Stimulated activated CD8-positive, alpha-beta memory T cell treated with anti-CD3 and anti-CD28 coated beads, Interleukin-15, amount 100 ng/mL, for 1 hour (primary cell): Measurements from ENCODE around the gene PAK1.
"Not testable (repeated sequence)": the region's sequence is repeated elsewhere in the genome, so short reads cannot be mapped to it uniquely, and the experiment has no call there.

Experiments
- DNase-seq: peaks from one replicate; pipeline ENCODE4 v3.0.0-alpha.2; 2020; ENCODE audit warnings: low read depth

The PAK1 gene

DNA sequence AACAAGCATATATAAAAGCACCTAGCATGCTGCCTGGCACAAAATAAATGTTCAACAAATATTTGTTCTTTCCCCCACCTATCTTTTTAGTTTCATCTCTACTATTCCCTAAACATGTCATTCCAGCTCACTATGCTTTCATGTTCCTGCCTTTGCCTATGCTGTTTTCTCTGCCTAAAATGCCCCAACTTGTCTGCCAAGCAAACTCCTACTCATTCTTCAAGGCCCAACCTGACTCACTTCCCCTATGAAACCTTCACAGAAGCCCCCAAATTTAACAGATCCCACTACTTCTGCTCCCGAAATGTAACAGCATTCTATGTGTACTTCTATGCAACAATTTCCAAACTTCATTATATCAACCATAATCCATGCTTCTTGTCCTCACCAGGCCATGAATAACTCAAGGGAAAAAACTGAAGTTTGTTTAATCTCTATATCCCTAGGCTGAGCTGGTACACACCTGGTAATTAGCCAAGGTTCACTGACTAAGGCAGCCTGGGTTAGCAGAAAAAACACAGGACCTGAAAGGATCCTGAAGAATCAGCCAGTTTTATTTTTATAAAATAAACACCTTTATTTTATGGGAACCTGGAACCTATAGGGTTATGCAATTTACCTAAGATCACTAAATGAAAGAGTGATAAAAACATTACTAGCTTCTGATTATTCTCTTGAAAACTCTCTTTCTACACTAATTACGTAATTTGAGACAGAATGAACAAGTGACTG lies 72.2 kb downstream of the PAK1 start:
- no peak for DNase-seq

DNA sequence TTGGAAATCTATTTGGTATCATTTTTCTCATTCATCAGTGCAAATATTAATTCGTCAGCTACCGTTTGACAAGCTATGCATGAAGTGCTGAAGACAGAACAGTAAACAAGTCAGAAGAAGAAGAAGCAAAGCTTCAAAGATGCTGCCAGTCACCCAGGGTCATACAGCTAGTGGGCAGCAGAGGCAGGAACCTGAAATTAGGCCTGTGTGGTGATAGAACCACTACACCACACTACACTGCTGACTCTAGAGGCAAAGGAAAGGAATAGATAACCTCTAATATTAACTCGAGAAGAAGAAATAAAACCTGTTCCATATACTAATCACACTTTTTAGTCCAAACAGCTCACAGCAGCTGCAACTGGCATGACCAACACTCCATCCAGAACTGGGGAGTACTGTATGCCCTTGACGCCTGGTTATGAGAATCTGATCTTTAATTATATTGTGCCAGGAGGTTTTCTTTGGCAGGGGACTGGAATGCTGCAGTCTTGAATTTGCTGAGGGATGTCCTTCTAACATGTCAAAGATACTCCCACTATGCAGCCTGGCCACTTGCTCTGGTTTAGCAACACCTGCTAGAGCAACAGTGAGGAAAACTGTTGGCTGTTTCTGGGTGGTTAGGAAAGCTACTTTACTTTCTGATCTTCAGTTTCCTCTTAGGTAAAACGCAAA lies 73.0 kb downstream of the PAK1 start:
- DNase-seq = no peak

DNA sequence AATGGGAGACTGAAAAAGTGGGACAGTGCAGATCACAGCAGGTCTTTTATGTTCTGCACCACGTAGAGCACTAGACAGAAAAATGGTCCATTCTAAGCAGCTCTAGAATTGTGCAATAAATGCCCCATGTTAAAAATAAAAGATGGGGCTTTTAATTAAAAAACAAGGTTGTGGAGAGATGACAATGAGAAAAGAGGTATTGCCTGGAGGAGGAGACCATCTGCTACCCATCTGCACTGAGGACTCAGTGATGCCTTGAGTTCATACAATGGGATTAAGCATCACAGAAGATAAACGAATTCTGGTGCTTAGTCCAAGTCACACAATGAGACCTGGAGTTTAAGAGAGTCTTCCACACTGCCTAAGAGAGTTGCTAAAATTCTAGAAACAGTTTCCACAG lies 73.6 kb downstream of the PAK1 start:
- no peak for DNase-seq

DNA sequence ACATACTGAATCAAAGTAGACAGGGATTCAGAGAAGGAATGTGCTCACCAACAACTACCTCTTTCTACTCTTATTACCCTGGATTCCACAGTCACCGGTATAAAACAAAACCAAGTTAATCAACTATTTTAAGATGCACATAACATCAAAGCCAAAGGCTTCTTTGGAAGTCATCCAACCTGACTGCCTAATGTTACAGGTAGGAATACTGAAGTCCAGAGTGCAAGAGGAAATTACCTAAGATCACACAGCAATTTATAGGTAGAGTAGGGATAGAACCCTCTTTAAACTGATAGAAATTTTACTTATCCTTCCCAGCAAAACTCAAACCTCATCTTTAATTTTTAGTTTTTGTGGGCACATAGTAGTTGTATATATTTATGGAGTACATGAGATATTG lies 76.3 kb downstream of the PAK1 start:
- DNase-seq = no peak

DNA sequence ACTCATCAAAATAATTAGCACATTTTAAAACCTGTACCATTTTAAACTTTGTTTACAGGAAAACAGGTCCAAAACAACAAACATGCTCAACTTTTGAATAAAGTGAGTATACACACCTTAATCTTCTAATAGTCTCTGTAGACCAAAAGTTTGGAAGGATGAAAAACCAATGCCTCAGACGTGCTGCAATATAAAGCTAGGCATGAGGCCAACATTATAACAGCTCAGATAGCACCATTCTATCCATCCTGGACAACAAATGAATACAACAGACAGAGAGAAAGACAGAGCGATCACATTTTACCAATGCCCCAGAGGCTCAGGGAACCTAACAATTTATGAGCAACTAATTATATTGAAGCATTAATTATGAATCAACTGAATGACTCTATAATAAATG lies 77.0 kb downstream of the PAK1 start:
- no peak for DNase-seq

DNA sequence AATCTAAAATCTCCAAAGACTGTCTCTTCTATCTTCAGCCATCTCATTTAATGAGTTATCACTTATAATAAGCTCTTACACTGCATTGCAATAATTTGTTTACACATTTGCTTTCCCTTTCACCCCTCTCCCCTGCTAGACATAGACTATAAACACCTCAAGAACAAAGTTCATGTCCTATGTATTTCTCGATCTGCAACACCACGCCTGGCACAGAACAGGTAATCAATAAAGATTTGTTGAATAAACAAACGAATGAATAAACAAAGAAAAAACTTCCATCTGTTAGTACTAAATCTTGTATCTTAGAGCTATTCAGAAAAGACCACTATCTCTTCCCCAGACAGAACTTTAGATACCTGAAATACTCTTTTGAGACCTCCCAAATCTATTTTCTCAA lies 77.6 kb downstream of the PAK1 start:
- no peak for DNase-seq

DNA sequence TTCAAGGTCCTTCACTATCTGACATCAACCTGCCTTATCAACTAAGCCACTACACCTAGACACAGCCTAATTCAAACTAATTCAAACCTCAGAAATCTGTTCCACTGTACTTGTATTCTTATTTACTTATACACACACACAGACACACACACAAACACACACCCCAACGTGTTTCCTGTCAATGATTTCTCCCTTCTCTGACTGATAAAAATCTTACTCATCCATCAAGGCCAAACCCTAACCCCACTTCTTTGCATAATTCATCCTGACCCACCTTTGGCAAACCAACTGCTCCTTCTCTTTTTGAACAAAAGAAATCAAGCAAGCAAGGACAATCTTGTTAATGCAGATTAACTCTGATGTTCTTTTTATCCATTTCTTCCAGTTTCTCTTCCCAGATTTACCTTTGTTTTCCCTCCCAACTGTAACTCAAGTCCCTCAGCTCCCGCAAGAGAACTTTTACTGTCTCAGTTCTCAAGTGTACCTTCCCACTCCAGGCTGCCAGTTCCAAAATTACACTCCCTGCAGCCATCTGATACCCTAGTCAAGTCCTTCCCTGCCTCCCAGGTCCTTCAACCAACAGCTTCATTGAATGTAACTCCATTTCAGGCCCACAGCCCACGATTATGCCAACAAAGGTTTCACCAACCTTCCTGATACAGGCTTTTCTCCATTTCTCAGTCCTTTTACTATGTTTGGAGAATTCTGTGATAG lies 78.3 kb downstream of the PAK1 start:
- no peak for DNase-seq

DNA sequence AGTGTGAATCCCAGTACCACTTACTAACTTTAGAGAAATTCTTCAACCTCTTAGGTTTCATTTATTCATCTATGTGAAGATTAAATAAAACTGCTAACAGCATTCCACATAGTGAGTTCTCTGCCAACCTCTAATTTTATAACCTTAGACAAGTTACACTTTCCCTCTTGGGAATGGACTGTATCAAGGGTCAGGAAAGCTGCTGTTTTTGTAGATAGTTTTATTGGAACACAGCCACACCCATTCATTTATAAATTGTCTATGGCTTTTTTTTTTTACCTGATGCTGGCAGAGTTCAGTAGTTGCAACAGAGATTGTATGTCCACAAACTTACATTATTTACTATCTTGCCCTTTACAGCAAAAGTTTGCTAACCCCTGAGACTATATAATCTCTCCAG lies 81.1 kb downstream of the PAK1 start:
- DNase-seq = no peak

DNA sequence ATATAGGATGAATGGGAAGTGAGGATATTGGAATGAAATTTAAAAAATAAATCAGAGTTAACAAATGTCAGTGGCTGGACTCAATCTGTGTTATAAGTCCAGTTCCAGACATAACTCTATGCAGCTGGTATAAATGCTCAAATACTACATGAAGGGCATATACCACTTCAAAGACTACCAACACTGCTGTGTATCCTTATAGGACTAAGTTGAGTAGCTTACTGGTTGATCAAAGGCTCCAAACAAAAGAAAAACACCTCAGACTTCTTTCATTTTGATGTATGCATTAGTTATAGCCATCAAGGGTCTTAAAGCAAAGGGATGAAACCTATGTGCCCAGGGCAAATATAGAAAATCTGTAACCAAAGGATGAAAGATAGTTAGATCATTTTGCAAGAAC lies 86.2 kb downstream of the PAK1 start:
- DNase-seq = no peak

DNA sequence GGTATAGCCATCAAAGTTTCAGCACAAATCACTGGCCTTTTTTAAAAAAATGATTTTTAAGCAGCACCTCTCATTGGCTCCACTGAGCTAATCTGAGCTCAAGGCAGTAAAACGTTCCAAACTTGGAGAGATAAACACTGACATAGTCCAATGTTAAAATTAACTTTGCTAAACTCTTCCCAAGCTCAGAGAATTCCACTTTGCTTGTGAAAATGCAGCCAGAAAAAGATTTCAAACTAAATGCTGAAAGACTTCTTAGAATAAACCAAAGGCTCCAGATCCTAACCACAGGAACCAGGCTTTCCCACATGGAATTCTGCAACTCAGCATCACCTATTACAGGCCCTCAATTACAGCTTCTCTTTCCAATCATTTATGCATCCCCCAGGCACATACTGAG lies 87.7 kb downstream of the PAK1 start:
- DNase-seq = no peak

DNA sequence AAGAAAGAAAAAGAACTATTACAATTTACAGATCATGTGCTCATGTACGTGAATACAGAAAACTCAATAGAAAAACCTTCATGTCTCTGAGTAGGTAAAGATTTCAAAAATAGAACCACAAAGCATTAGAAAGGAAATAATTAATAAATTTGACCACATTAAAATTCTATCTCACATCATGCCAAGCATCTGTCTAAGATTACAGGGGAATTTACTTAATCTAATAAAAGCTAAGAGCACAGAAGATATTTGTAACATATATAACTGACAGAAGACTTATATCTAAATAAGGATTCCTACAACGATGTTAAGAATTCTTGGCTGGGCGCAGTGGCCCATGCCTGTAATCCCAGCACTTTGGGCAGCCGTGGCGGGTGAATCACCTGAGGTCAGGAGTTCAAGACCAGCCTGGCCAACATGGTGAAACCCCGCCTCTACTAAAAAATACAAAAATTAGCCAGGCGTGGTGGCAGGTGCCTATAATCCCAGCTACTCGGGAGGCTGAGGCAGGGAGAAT lies 88.6 kb downstream of the PAK1 start:
- DNase-seq = not testable (repeated sequence)

DNA sequence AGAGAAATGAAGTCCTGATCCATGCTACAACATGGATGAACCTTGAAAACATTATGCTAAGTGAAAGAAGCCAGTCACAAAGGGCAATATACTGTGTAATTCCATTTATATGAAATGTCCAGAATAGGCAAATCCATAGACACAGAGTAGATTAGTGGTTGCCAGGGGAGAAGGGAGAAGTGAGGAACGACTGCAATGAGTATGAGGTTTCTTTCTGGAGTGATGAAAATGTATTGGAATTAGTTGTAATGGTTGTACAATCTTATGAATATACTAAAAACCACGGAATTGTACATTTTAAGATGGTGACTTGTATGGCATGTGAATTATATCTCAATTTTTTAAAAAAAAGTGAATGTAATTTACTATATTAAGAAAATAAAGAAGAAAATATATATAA lies 89.3 kb downstream of the PAK1 start:
- no peak for DNase-seq

DNA sequence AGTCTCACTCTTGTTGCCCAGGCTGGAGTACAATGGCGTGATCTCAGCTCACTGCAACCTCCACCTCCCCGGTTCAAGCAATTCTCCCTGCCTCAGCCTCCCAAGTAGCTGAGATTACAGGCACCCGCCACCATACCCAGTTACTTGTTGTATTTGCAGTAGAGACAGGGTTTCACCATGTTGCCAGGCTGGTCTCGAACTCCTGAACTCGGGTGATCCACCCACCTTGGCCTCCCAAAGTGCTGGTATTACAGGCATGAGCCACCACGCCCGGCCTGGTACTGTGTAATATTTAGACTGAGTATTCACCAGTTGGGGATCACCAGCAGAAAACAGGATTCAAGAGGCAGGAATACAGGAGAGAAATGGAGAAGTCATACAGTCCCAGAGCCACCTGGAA lies 90.5 kb downstream of the PAK1 start:
- DNase-seq = not testable (repeated sequence)

DNA sequence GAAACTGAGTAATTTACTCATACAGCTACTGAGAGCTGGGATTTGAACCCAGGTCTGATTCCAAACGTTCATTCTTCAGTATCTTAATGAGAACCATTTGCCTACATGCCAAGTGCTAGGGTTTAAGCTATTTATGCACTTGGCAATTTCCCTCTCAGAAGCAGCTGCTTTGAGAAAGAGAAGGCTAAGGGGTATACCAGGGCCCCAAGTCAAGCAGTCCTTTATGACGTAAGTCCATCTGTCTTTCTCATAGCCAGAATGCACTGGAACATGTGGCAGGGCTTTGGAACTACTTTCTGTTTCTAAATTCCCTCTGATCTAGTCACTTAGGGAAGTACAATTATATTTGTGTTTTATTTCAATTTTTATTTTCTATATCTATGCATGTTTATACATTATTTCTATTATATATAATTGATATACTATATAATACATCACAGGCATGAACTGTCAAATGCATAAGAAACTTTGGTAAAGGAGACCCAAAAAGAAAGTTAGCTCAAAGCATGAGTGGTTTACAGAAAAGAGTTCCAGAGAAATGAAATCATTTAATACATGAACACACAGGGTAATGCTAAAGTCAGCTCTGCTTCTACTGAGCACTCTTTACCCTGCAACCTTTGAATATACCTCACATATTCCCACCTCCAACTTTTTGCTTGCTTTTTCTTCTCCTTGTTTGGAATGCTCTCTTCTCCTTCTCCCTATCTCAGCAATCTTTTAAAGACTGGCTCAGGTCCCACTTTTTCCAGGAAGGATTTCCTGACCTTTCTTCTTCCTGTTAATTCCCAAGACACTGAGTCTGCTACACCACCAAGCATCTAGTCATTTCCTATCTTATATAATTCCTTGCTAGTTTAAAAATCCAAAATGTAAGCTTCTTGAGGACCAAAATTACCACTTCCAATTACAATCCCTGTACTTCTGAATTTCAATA lies 91.9 kb downstream of the PAK1 start:
- no peak for DNase-seq

DNA sequence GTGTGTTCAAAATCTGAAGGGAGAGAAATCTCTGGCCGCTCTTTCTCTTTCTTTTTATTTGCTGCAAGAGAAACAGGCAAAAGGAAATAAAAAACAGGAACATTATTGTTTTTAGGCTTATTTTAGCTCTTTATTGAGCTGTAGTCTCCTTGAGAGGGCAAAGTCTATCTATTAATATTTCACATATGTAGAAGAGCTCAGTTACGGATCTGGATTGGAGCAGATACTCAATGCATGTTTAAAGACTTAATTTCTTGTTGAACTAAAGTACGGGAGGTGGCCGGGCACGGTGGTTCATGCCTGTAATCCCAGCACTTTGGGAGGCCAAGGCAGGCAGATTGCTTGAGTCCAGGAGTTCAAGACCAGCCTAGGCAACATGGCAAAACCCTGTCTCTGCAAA lies 94.0 kb downstream of the PAK1 start:
- DNase-seq = no peak

DNA sequence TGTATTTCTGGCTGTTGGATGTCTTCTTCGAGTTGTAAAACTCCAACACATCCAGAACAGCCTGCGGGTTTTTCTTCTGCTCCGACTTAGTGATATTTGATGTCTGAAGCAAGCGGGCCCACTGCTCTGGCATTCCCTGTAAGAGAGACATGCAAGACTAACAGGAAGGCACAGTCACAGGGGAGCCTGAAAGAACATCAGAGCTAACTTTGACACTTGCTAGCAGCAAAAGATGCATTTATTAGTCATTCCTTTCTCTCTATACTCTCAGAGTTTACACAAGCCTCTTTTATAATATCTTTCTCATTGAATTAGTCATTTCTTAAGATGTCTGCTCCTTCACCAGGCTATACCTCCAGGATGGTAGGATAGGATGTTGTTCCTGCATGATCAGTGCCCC lies 94.6 kb downstream of the PAK1 start:
- DNase-seq = no peak

DNA sequence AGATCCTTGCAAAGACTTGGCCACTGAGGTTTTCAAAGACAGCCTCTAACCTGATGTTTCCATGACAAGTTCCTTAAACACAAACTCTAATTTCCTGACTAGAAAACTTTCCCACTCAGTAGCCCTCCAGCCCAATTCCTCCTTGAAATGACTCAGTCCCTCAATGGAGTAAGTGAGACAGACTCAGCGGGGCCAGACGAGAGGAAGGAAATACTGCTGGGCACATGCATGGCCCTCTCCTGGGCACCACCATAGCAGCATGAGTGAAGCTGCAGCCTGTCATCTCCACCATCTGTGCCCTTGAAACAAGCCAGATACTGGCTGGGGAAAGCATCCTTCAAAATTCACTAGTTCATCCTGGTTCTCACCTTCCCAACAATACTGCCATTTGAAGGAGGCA lies 96.2 kb downstream of the PAK1 start:
- DNase-seq = no peak

DNA sequence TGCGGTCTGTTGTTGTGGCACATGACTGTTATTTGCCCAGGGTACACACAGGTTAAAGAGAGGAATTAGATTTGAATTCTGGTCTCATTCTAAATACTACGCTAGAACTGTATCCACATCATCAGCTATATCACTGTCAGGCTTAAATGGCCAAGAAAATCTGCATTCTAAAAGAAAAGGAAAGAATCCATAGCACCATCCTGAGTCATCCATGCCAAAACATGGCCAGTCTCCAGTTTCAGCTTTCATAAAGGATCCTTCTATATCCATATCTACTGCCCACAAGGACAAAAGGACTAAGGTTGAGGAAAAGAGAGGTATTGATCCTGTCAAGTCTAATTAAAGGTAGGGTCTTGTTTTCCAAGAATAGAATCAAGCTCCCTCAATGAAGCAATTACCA lies 98.8 kb downstream of the PAK1 start:
- DNase-seq = no peak

DNA sequence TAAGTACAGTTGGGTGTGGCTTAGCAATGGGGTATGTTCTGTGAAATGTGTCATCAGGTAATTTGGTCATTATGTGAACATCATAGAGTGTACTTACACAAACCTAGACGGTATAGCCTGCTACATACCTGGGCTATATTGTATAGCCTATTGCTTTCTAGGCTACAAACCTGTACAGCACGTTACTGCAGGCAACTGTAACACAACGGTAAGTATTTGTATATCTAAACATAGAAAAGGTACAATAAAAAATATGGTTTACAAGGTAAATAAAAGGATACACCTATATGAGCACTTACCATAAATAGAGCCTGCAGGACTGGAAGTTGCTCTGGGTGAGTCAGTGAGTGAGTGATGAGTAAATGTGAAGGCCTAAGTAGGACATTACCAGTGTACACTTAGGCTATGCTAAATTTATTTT lies 99.3 kb downstream of the PAK1 start:
- DNase-seq = no peak

DNA sequence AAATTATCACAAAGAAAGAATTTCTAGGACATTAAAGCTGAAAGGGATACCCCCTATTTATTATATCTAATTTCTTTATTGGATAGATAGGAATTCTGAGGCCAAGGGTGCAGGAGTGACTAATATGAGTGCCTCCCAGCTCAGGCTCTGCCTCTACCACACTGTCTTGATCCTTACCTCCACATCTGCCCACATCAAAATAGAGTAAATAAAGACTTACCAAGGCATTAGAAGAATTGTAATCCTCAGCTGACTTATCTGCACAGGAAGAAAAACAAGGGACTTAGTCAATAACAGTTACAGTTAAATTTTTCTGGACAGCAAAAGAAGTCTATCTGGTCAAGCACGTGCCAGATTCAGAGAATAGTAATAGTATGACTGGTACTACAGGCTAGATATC lies 99.8 kb downstream of the PAK1 start:
- DNase-seq = no peak

DNA sequence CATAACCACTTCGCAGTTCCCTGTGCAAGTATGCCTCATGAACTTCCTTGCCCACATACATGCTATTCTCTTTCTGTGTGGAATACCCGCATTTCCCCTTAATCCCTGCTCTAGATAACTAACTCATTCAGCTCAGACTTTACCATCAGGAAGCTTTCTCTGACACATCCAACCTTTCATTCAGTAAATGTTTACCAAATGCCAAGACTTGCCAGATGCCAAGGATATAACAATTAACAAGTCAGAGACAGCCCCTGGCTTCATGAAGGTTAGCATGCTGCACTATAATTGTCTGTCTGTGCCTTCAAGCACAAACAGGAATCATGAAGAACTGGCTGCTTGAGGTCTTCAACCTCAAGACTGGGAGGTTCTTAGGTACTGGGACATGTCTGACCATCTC lies 101.2 kb downstream of the PAK1 start:
- DNase-seq = no peak

DNA sequence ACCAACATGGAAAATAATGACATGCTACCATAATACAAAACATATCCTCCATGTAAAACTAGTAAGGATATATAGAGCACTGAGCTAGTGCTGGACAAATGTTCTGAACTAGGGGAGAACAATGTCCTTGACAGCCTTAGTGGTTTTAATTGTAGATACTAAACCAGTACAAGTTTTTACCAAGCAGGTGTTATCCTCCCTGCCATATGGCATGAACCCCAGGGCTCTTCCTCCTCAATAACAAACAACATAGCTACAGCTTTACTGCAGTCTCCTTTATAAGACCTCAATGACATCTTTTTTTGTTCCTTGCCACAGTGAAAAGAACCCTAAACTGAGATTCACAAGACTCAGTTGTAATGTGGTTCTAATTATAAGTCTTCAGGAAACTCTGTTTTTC lies 102.2 kb downstream of the PAK1 start:
- no peak for DNase-seq
